Measurements from ENCODE around the gene GRK3. TPM values are rescaled to one million over a fixed set of nuclear protein-coding genes. Genes with fewer than 3 reads are reported as not detected.

Gene GRK3
- total and polyA plus RNA-seq, 4 experiments from 2014 or later = 0.11 to 3.2 (median 1.5) TPM

GRCh38 chr22:25626624-25626990 is 62.1 kb downstream of the GRK3 start:
- DNase-seq = no peak
- Histone ChIP-seq H3K4me3 (ENCODE audit: low read length in 2 of 2) (no peak overlapping the region), H3K27ac (ENCODE audit: low read depth, low read length) (no peak overlapping the region), H3K4me1 (ENCODE audit: insufficient read depth, low read length) (no peaks in the 10 kb centered on the region), H3K36me3 (ENCODE audit: insufficient read depth, low read length) (no peaks in the 10 kb centered on the region), H3K9me3 (ENCODE audit: control insufficient read depth in 1 of 2, low read length in 2 of 2) (no peaks in the 10 kb centered on the region), H3K27me3 (ENCODE audit: insufficient read depth, low read length) (no peaks in the 10 kb centered on the region)
- POLR2A ChIA-PET (ENCODE audit: partially characterized antibody) = no interaction called here
- no peak overlapping the region for H3K4me3 Mint-ChIP-seq
- H3K27ac Mint-ChIP-seq = no peak overlapping the region
- intact Hi-C loops (cut with micrococcal nuclease) = no loop called here
- peaks cover 2 to 4% of the 10 kb centered on the region in 2 donors for H3K27me3 Mint-ChIP-seq
- CTCF ChIA-PET (ENCODE audit: partially characterized antibody) = no interaction called here
- no peaks in the 10 kb centered on the region for H3K9me3 Mint-ChIP-seq
- peaks cover 0 to 7% (median 2%) of the 10 kb centered on the region in 4 donors for H3K4me1 Mint-ChIP-seq
- H3K36me3 Mint-ChIP-seq = no peaks in the 10 kb centered on the region

GRCh38 chr22:25627271-25627852 is 62.9 kb downstream of the GRK3 start:
- Histone ChIP-seq H3K27ac (ENCODE audit: low read depth, low read length) (no peak overlapping the region), H3K9me3 (ENCODE audit: control insufficient read depth in 1 of 2, low read length in 2 of 2) (no peaks in the 10 kb centered on the region), H3K4me3 (ENCODE audit: low read length in 2 of 2) (no peak overlapping the region), H3K36me3 (ENCODE audit: insufficient read depth, low read length) (no peaks in the 10 kb centered on the region), H3K27me3 (ENCODE audit: insufficient read depth, low read length) (no peaks in the 10 kb centered on the region), H3K4me1 (ENCODE audit: insufficient read depth, low read length) (no peaks in the 10 kb centered on the region)
- no peak for DNase-seq
- no peaks in the 10 kb centered on the region for H3K36me3 Mint-ChIP-seq
- no peak overlapping the region for H3K4me3 Mint-ChIP-seq
- CTCF ChIA-PET (ENCODE audit: partially characterized antibody) = no interaction called here
- POLR2A ChIA-PET (ENCODE audit: partially characterized antibody) = no interaction called here
- peaks cover 2 to 4% of the 10 kb centered on the region in 2 donors for H3K27me3 Mint-ChIP-seq
- intact Hi-C loops (cut with micrococcal nuclease) = no loop called here
- H3K9me3 Mint-ChIP-seq = no peaks in the 10 kb centered on the region
- H3K27ac Mint-ChIP-seq = no peak overlapping the region
- H3K4me1 Mint-ChIP-seq = peaks cover 0 to 7% (median 2%) of the 10 kb centered on the region in 4 donors

GRCh38 chr22:25628494-25628893 is 64.0 kb downstream of the GRK3 start:
- CTCF ChIA-PET (ENCODE audit: partially characterized antibody) = no interaction called here

GRCh38 chr22:25629613-25630012 is 65.1 kb downstream of the GRK3 start:
- DNase-seq = no peak
- Histone ChIP-seq H3K4me3 (ENCODE audit: low read length in 2 of 2) (no peak overlapping the region), H3K27me3 (ENCODE audit: insufficient read depth, low read length) (no peaks in the 10 kb centered on the region), H3K27ac (ENCODE audit: low read depth, low read length) (no peak overlapping the region), H3K36me3 (ENCODE audit: insufficient read depth, low read length) (no peaks in the 10 kb centered on the region), H3K4me1 (ENCODE audit: insufficient read depth, low read length) (no peaks in the 10 kb centered on the region), H3K9me3 (ENCODE audit: control insufficient read depth in 1 of 2, low read length in 2 of 2) (no peaks in the 10 kb centered on the region)
- no peak overlapping the region for H3K27ac Mint-ChIP-seq
- H3K9me3 Mint-ChIP-seq = no peaks in the 10 kb centered on the region
- H3K36me3 Mint-ChIP-seq = no peaks in the 10 kb centered on the region
- peaks cover 0 to 2% of the 10 kb centered on the region in 2 donors for H3K27me3 Mint-ChIP-seq
- H3K4me1 Mint-ChIP-seq = peaks cover 0 to under 1% (median 0%) of the 10 kb centered on the region in 4 donors
- ChIA-PET POLR2A (ENCODE audit: partially characterized antibody) (no interaction called here), CTCF (ENCODE audit: partially characterized antibody) (no interaction called here)
- intact Hi-C loops (cut with micrococcal nuclease) = no loop called here
- H3K4me3 Mint-ChIP-seq = no peak overlapping the region

More at GRCh38 chr22:25628494-25628893, 64.0 kb downstream of the GRK3 start:
- H3K4me1 Mint-ChIP-seq = peaks cover 0 to 4% (median under 1%) of the 10 kb centered on the region in 4 donors
- POLR2A ChIA-PET (ENCODE audit: partially characterized antibody) = no interaction called here
- H3K36me3 ChIP-seq (ENCODE audit: insufficient read depth, low read length) = no peaks in the 10 kb centered on the region
- H3K9me3 ChIP-seq (ENCODE audit: control insufficient read depth in 1 of 2, low read length in 2 of 2) = no peaks in the 10 kb centered on the region
- H3K27me3 ChIP-seq (ENCODE audit: insufficient read depth, low read length) = no peaks in the 10 kb centered on the region
- no peak overlapping the region for H3K4me3 ChIP-seq (ENCODE audit: low read length in 2 of 2)
- H3K4me3 Mint-ChIP-seq = no peak overlapping the region
- intact Hi-C loops (cut with micrococcal nuclease) = no loop called here
- no peaks in the 10 kb centered on the region for H3K9me3 Mint-ChIP-seq
- no peak for DNase-seq
- no peaks in the 10 kb centered on the region for H3K4me1 ChIP-seq (ENCODE audit: insufficient read depth, low read length)
- no peak overlapping the region for H3K27ac Mint-ChIP-seq
- no peak overlapping the region for H3K27ac ChIP-seq (ENCODE audit: low read depth, low read length)
- H3K36me3 Mint-ChIP-seq = no peaks in the 10 kb centered on the region
- H3K27me3 Mint-ChIP-seq = peaks cover 0 to 4% of the 10 kb centered on the region in 2 donors

- no peaks in the 10 kb centered on the region for H3K36me3 Mint-ChIP-seq
- ChIA-PET CTCF (ENCODE audit: partially characterized antibody) (no interaction called here), POLR2A (ENCODE audit: partially characterized antibody) (no interaction called here)
- H3K4me3 Mint-ChIP-seq = no peak overlapping the region
- no peaks in the 10 kb centered on the region for H3K9me3 ChIP-seq (ENCODE audit: control insufficient read depth in 1 of 2, low read length in 2 of 2)
- no peaks in the 10 kb centered on the region for H3K4me1 ChIP-seq (ENCODE audit: insufficient read depth, low read length)
- no peak overlapping the region for H3K27ac ChIP-seq (ENCODE audit: low read depth, low read length)
- H3K27me3 ChIP-seq (ENCODE audit: insufficient read depth, low read length) = no peaks in the 10 kb centered on the region
- no peak overlapping the region for H3K4me3 ChIP-seq (ENCODE audit: low read length in 2 of 2)
- no peaks in the 10 kb centered on the region for H3K36me3 ChIP-seq (ENCODE audit: insufficient read depth, low read length)
- peaks cover 2 to 3% of the 10 kb centered on the region in 2 donors for H3K27me3 Mint-ChIP-seq
- no peak overlapping the region for H3K27ac Mint-ChIP-seq
- no peaks in the 10 kb centered on the region for H3K4me1 Mint-ChIP-seq
- DNase-seq = no peak
- intact Hi-C loops (cut with micrococcal nuclease) = no loop called here
- no peaks in the 10 kb centered on the region for H3K9me3 Mint-ChIP-seq
Measured at GRCh38 chr22:25630447-25630846, 66.0 kb downstream of the GRK3 start.

GRCh38 chr22:25636323-25636722 is 71.8 kb downstream of the GRK3 start:
- Mint-ChIP-seq H3K36me3 (peaks cover 4 to 5% of the 10 kb centered on the region in 2 donors), H3K27ac (no peak overlapping the region), H3K4me1 (no peaks in the 10 kb centered on the region), H3K4me3 (no peak overlapping the region), H3K27me3 (peaks cover 1 to 5% of the 10 kb centered on the region in 2 donors), H3K9me3 (peaks cover 0 to 17% (median 5%) of the 10 kb centered on the region in 8 donors)
- H3K9me3 ChIP-seq (ENCODE audit: control insufficient read depth in 1 of 2, low read length in 2 of 2) = no peaks in the 10 kb centered on the region
- no peaks in the 10 kb centered on the region for H3K36me3 ChIP-seq (ENCODE audit: insufficient read depth, low read length)
- ChIA-PET CTCF (ENCODE audit: partially characterized antibody) (no interaction called here), POLR2A (ENCODE audit: partially characterized antibody) (no interaction called here)
- intact Hi-C loops (cut with micrococcal nuclease) = no loop called here
- no peaks in the 10 kb centered on the region for H3K27me3 ChIP-seq (ENCODE audit: insufficient read depth, low read length)
- no peaks in the 10 kb centered on the region for H3K4me1 ChIP-seq (ENCODE audit: insufficient read depth, low read length)
- H3K4me3 ChIP-seq (ENCODE audit: low read length in 2 of 2) = no peak overlapping the region
- no peak for DNase-seq
- H3K27ac ChIP-seq (ENCODE audit: low read depth, low read length) = no peak overlapping the region

- DNase-seq = no peak
- Mint-ChIP-seq H3K36me3 (peaks cover 4 to 9% of the 10 kb centered on the region in 2 donors), H3K27me3 (peaks cover 1 to 6% of the 10 kb centered on the region in 2 donors), H3K4me3 (no peak overlapping the region), H3K9me3 (peaks cover 0 to 17% (median 5%) of the 10 kb centered on the region in 8 donors), H3K27ac (no peak overlapping the region), H3K4me1 (no peaks in the 10 kb centered on the region)
- intact Hi-C loops (cut with micrococcal nuclease) = no loop called here
- H3K27me3 ChIP-seq (ENCODE audit: insufficient read depth, low read length) = no peaks in the 10 kb centered on the region
- ChIA-PET CTCF (ENCODE audit: partially characterized antibody) (no interaction called here), POLR2A (ENCODE audit: partially characterized antibody) (no interaction called here)
- H3K27ac ChIP-seq (ENCODE audit: low read depth, low read length) = no peak overlapping the region
- H3K9me3 ChIP-seq (ENCODE audit: control insufficient read depth in 1 of 2, low read length in 2 of 2) = no peaks in the 10 kb centered on the region
- no peak overlapping the region for H3K4me3 ChIP-seq (ENCODE audit: low read length in 2 of 2)
- H3K4me1 ChIP-seq (ENCODE audit: insufficient read depth, low read length) = no peaks in the 10 kb centered on the region
- H3K36me3 ChIP-seq (ENCODE audit: insufficient read depth, low read length) = no peaks in the 10 kb centered on the region
Measured at GRCh38 chr22:25637032-25637431, 72.6 kb downstream of the GRK3 start.

GRCh38 chr22:25637672-25638071 is 73.2 kb downstream of the GRK3 start:
- DNase-seq = no peak
- POLR2A ChIA-PET (ENCODE audit: partially characterized antibody) = no interaction called here
- no peaks in the 10 kb centered on the region for H3K36me3 ChIP-seq (ENCODE audit: insufficient read depth, low read length)
- no peaks in the 10 kb centered on the region for H3K4me1 ChIP-seq (ENCODE audit: insufficient read depth, low read length)
- no peak overlapping the region for H3K4me3 ChIP-seq (ENCODE audit: low read length in 2 of 2)
- intact Hi-C loops (cut with micrococcal nuclease) = no loop called here
- no peaks in the 10 kb centered on the region for H3K4me1 Mint-ChIP-seq
- no peak overlapping the region for H3K27ac ChIP-seq (ENCODE audit: low read depth, low read length)
- peaks cover 0 to 17% (median 5%) of the 10 kb centered on the region in 8 donors for H3K9me3 Mint-ChIP-seq
- H3K27ac Mint-ChIP-seq = no peak overlapping the region
- no peaks in the 10 kb centered on the region for H3K9me3 ChIP-seq (ENCODE audit: control insufficient read depth in 1 of 2, low read length in 2 of 2)
- no peaks in the 10 kb centered on the region for H3K27me3 ChIP-seq (ENCODE audit: insufficient read depth, low read length)
- no peak overlapping the region for H3K4me3 Mint-ChIP-seq
- H3K36me3 Mint-ChIP-seq = peaks cover 4 to 12% of the 10 kb centered on the region in 2 donors
- CTCF ChIA-PET (ENCODE audit: partially characterized antibody) = no interaction called here
- H3K27me3 Mint-ChIP-seq = peaks cover 1 to 6% of the 10 kb centered on the region in 2 donors
